HTR-8/SVneo (cell line): ENCODE data around the gene CDHR3.
"Not testable (repeated sequence)": the region's sequence is repeated elsewhere in the genome, so short reads cannot be mapped to it uniquely, and the experiment has no call there.

Experiments used
- DNase-seq: peaks from one replicate; pipeline ENCODE4 v3.0.0; 2011; ENCODE audit warnings: low spot score, mixed read lengths; ENCODE audit not compliant: insufficient read length
- FAIRE-seq: peaks from 2 replicates; lab custom pipeline; 2011; peaks lifted over from hg19 to GRCh38; lab: Jason Lieb, UNC

Gene CDHR3

DNA sequence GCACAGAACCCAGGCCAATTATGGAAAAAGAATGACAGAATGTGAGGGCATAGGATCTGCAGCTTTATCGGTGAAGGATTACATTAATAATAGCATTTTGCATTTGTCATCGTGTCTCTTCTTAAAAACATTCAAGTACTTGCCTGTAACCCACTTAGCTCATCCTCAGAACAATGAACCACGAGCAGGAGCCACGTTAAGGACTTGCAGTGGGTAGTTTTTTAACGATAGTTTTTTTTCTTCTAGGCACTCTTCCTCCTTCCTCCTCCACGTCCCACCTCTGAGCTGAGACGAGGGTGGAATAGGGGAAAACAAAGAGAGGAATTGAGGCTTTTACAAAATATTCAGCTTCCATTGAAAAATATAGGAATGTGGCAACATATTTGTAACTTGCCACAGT lies 27.1 kb downstream of the CDHR3 start:
- FAIRE-seq = no peak
- DNase-seq = no peak

- no peak for FAIRE-seq
- DNase-seq = no peak
Observed at GRCh38 chr7:105990727-105991453, 27.8 kb downstream of the CDHR3 start.

DNA sequence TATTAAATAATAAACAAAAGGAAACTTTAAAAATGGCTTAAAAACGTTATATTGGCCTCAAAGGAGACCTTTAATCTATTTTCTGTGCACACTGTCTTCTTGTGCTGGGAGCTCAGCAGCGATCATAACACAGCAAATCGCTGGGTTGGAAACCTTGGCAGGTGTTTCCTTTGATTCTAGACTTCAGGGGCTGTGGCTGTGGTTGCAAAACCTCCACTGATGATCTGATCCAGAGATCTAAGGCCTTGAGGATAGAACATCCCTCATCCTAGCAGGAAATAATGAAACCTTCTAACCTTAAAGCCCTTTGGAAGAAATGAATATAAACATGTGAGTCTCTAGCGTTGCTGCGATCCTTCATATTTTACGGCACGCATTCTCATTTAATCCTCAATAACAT lies 29.8 kb downstream of the CDHR3 start:
- no peak for DNase-seq
- no peak for FAIRE-seq

GRCh38 chr7:105996860-105997737 lies 34.0 kb downstream of the CDHR3 start:
- no peak for DNase-seq
- FAIRE-seq = no peak

DNA sequence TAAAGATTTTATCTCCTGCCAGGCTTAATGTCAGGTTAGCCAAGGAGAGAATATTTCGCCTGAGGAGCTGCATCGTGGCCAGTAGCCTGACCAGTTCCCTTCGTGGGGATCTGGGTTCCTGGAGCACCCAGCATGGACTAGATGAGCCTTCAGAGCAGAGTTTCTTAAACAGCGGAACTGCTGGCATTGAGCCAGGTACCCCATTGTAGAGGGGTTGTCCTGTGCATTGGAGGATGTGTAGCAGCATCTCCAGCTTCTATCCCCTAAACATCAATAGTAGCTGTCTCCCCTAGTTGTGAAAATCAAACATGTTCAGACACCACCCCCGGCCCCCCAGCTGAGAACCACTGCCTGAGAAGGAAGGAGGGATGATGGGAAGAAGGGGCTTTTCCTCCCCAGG lies 36.2 kb downstream of the CDHR3 start:
- DNase-seq = no peak
- FAIRE-seq = no peak

- FAIRE-seq = no peak
- DNase-seq = no peak
Observed at GRCh38 chr7:106001196-106001595, 38.1 kb downstream of the CDHR3 start.

GRCh38 chr7:106001886-106002285 lies 38.8 kb downstream of the CDHR3 start:
- DNase-seq (no peak), FAIRE-seq (no peak)

GRCh38 chr7:106003525-106004064 lies 40.5 kb downstream of the CDHR3 start:
- no peak for DNase-seq
- FAIRE-seq = no peak

GRCh38 chr7:106006906-106007305 lies 43.8 kb downstream of the CDHR3 start:
- no peak for DNase-seq
- no peak for FAIRE-seq

GRCh38 chr7:106007796-106008195 lies 44.7 kb downstream of the CDHR3 start:
- DNase-seq, FAIRE-seq: not testable (repeated sequence)

DNA sequence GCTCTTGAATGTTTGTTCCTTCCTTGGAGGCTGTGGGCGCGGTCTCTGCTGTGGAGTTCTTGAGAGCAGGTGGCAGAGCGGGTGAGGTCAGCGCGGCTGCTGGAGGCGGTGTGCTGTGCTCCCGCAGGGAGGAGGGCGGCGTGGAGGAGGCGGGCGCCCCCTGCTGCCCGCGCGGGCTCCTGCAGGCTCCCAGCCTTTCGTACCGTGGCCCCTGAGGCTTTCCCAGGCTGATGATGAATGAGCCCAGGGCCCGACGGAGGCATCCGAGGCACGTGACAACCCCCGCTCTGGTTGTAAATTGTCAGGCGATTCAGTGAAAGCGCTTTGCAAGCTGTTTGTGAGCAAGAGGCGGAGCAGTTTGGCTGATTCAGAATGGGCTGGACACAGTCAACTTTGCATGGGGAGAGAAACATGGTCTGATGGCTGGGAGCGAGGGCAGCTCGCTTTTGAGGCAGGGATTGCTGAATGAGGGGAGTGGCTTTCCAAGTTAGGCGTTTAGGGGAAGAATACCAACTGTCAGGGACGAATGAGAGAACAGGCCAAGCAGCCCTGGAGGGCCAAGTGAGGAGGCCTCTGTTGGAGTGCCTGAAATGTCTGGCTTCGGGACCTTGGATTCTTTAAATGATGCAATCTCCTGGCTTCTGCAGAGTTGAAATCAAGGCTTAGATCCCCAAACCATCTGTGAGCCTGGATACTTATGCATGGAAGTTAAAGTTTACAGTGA lies 46.6 kb downstream of the CDHR3 start:
- no peak for FAIRE-seq
- DNase-seq = peak; percentile 66

- FAIRE-seq = no peak
- DNase-seq = no peak
Observed at GRCh38 chr7:106010331-106010730, 47.3 kb downstream of the CDHR3 start.

- FAIRE-seq (no peak), DNase-seq (no peak)
Observed at GRCh38 chr7:106010866-106011265, 47.8 kb downstream of the CDHR3 start.

- FAIRE-seq = no peak
- no peak for DNase-seq
Observed at GRCh38 chr7:106012184-106012583, 49.1 kb downstream of the CDHR3 start.

DNA sequence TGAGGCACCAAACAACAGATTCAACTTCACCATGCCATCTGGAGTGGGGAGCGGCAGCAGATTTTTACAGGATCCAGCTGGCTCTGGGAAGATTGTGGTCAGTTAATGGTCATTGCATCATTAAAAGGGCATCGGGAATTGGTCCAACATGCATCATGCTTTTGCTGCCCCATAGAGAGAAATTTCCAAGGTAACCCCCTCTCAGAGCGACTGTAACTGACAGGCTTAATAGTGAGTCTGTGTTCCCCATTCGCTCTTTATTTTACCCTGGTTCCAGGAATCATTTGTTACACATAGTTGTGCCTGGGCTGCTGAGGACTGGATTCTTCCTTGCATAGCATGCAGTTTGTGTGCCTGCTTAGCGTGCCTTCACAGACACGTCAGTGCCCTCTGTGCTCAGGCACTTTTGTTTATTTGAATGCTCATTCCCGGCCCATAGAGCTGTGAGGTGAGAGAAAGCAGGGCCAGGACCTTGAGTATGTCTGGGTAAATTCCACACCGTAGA lies 49.9 kb downstream of the CDHR3 start:
- no peak for DNase-seq
- FAIRE-seq = no peak

GRCh38 chr7:106015381-106016218 lies 52.5 kb downstream of the CDHR3 start:
- FAIRE-seq (no peak), DNase-seq (no peak)

GRCh38 chr7:106016331-106016730 lies 53.3 kb downstream of the CDHR3 start:
- DNase-seq = no peak
- FAIRE-seq = no peak

GRCh38 chr7:106017657-106018056 lies 54.6 kb downstream of the CDHR3 start:
- no peak for FAIRE-seq
- no peak for DNase-seq
